HG03520 (cell line): ENCODE data around the gene RPS6KB2.
"Not testable (repeated sequence)": the region's sequence is repeated elsewhere in the genome, so short reads cannot be mapped to it uniquely, and the experiment has no call there.

ENCODE experiments used
- ATAC-seq: cut with Tn5 transposase; IDR thresholded peaks from one replicate; pipeline ENCODE4 v1.9.1; 2021; ENCODE audit warnings: mild to moderate bottlenecking, moderate library complexity; ENCODE audit not compliant: unreplicated experiment

RPS6KB2 gene

GRCh38 chr11:67427364-67427859 is 882 bp upstream of the RPS6KB2 start:
- ATAC-seq = not testable (repeated sequence)

- no peak for ATAC-seq
These were observed 859 bp downstream of the RPS6KB2 start for GRCh38 chr11:67429038-67429668.

GRCh38 chr11:67429722-67430121 is 1.4 kb downstream of the RPS6KB2 start:
- ATAC-seq = no peak

GRCh38 chr11:67431346-67432249 is 3.3 kb downstream of the RPS6KB2 start:
- no peak for ATAC-seq

- no peak for ATAC-seq
These were observed 4.5 kb downstream of the RPS6KB2 start for GRCh38 chr11:67432655-67433349.

GRCh38 chr11:67433536-67434394 is 5.5 kb downstream of the RPS6KB2 start:
- no peak for ATAC-seq

- no peak for ATAC-seq
These were observed 6.1 kb downstream of the RPS6KB2 start for GRCh38 chr11:67434395-67434881.

GRCh38 chr11:67435031-67435726 is 6.9 kb downstream of the RPS6KB2 start:
- no peak for ATAC-seq

- ATAC-seq = no peak
These were observed 7.6 kb downstream of the RPS6KB2 start for GRCh38 chr11:67435727-67436458.

GRCh38 chr11:67436459-67437081 is 8.3 kb downstream of the RPS6KB2 start:
- ATAC-seq = no peak

GRCh38 chr11:67437082-67437808 is 9.0 kb downstream of the RPS6KB2 start, which contains the start of gene PTPRCAP:
PTPRCAP (minus strand) TSS chr11:67437682; CDS start chr11:67437619, 63 bp downstream.
- ATAC-seq = no peak

GRCh38 chr11:67437809-67438157 is 9.5 kb downstream of the RPS6KB2 start:
- ATAC-seq = no peak

GRCh38 chr11:67438158-67438902 is 10.0 kb downstream of the RPS6KB2 start:
- ATAC-seq = no peak

- ATAC-seq = no peak
These were observed 11.3 kb downstream of the RPS6KB2 start for GRCh38 chr11:67439321-67440228.

- ATAC-seq = no peak
These were observed 12.2 kb downstream of the RPS6KB2 start for GRCh38 chr11:67440229-67441097.
